ENCODE data around the gene USP8.
"Not testable (repeated sequence)": the region's sequence is repeated elsewhere in the genome, so short reads cannot be mapped to it uniquely, and the experiment has no call there.

USP8 gene

DNA sequence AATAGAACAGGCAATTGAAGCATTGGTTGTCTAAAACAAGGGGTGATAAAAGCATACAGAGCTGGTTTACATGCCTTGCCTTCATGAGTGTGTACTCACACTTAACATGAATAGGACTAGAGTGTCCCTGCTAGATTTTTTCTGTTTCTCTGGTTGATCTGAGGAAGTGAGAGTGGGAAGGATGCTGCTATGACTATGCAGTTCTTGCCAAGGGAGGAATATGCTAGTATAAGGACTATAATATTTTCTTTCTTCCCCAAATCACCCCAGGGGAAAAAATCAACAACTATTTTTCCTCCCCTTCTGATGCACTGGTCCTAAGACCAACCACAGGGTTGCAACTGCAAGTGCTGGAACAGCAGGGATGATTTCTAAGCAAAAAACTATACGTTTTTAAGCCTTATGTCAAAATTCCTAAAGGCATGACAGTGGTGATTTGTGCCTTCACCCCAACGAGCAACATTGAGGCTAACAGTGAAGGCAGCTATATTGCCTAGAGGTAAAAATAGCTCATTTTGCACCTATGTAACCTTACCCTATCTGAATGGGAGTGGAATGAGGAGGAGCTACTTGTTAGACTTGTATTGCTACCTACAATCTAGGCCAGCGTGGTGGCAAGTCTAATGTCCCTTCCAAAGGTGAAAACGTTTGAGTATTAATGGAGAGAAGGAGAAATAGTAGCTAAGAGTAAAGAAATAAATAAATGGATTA is 33.5 kb upstream of the USP8 start:
- no peak overlapping the region for H3K27ac ChIP-seq
- TF ChIP-seq ZFX (IDR thresholded peaks at IDR 0.05; ENCODE audit: borderline replicate concordance) = no peak
- TF ChIP-seq, protein P1, sequence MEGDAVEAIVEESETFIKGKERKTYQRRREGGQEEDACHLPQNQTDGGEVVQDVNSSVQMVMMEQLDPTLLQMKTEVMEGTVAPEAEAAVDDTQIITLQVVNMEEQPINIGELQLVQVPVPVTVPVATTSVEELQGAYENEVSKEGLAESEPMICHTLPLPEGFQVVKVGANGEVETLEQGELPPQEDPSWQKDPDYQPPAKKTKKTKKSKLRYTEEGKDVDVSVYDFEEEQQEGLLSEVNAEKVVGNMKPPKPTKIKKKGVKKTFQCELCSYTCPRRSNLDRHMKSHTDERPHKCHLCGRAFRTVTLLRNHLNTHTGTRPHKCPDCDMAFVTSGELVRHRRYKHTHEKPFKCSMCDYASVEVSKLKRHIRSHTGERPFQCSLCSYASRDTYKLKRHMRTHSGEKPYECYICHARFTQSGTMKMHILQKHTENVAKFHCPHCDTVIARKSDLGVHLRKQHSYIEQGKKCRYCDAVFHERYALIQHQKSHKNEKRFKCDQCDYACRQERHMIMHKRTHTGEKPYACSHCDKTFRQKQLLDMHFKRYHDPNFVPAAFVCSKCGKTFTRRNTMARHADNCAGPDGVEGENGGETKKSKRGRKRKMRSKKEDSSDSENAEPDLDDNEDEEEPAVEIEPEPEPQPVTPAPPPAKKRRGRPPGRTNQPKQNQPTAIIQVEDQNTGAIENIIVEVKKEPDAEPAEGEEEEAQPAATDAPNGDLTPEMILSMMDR (IDR thresholded peaks at IDR 0.05) = no peak

DNA sequence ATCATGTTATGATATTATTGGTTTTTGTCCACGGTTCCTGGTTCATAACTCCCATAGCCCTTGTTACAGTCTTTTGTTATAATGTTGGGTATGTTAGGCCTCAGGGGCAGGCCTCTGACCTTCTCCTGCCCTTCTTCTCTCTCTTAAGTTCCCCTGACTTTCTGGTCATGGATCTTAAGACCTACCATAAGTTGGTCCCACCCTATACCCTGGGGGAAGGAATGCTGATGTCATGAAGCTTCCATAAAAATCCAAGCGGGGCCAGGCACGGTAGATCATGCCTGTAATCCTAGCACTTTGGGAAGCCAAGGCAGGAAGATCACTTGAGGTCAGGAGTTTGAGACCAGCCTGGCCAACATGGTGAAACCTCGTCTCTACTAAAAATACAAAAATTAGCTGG is 32.6 kb upstream of the USP8 start:
- H3K27ac ChIP-seq = not testable (repeated sequence)

DNA sequence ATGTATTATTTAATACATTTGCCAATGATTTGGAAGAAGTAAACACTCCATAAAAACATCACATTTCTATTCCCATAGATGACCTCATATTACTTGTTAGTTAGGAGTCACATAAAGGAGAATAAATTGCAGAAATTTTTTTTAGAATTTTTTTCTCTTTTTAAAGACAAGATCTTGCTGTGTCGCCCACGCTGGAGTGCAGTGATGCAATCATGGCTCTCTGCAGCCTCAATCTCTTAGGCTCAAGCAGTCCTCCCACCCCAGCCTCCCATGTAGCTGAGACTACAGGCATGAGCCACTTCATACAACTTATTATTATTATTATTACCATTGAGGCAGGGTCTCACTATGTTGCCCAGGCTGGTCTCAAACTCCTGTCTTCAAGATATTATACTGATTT is 12.3 kb upstream of the USP8 start:
- TF ChIP-seq ZFX (IDR thresholded peaks at IDR 0.05; ENCODE audit: borderline replicate concordance) = no peak
- TF ChIP-seq, protein P1 (IDR thresholded peaks at IDR 0.05) = no peak
- H3K27ac ChIP-seq = no peak overlapping the region

DNA sequence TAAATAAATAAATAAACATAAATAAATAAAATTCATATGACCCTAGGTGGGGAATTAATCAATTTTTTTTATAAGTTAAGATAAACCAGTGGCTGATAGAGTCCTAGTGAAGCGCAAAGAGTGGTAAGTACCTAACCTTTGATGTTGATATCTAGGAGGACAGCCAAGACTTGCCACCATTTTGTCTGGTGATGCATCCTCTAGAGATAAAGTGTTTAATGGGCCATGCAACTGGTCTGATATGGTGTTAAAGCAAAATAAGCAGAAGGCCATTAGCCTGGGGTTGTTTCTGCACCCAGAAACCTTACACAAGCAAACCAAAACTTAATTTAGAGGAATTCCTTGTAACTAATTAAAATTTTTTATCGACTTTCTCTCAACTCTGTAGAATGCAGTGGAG is 9.6 kb upstream of the USP8 start:
- no peak overlapping the region for H3K27ac ChIP-seq
- TF ChIP-seq ZFX (IDR thresholded peaks at IDR 0.05; ENCODE audit: borderline replicate concordance) = no peak
- TF ChIP-seq, protein P1 (IDR thresholded peaks at IDR 0.05) = no peak

DNA sequence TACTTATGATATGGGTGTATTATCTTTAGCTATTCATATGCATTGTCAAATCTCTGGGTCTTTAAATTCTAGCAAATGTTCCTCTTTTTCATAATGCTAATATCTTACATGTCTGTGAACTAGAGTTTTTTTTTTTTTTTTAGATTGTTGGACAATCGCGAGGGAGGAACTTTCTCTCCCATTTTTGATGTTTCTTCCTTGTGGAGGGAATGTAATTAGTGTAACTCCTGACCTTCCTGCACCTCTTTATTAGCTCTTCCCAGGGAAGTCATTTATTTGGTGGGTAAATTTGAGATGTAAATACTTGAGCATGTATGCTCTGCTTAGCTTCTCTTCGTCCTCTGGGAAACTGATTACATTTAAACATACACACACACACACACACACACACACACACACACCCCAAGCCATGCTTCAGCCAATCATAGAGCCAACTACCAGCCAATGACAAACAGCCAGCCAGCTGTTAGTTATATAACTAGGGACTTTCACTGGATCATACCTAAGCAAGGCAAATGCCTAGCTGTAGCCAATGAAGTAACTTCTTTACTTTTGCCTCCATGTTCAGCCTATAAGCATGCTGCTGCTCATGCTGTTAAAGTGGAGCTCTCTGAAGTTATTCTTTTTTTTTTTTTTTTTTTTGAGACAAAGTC is 8.3 kb upstream of the USP8 start:
- TF ChIP-seq, protein P1 (IDR thresholded peaks at IDR 0.05) = no peak
- TF ChIP-seq ZFX (IDR thresholded peaks at IDR 0.05; ENCODE audit: borderline replicate concordance) = no peak
- H3K27ac ChIP-seq = no peak overlapping the region

DNA sequence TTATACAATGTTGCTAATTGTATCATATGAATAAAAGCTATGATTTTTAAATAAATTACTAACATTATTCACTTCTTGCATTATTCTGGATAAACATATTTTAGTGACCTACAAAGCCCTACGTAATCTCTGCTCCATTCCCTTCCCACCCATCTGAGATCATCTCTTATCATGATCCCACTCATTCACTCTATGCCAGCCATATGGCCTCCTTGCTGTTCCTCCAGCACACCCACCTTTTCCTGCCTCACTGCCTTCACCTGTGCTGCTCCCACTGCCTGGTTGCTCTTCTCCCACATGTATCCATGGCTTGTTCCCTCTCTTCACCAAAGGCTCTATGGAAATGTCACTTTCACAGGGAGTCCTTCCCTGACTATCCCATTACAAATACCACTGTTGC is 7.3 kb upstream of the USP8 start:
- TF ChIP-seq, protein P1 (IDR thresholded peaks at IDR 0.05) = no peak
- no peak for TF ChIP-seq ZFX (IDR thresholded peaks at IDR 0.05; ENCODE audit: borderline replicate concordance)
- no peak overlapping the region for H3K27ac ChIP-seq

DNA sequence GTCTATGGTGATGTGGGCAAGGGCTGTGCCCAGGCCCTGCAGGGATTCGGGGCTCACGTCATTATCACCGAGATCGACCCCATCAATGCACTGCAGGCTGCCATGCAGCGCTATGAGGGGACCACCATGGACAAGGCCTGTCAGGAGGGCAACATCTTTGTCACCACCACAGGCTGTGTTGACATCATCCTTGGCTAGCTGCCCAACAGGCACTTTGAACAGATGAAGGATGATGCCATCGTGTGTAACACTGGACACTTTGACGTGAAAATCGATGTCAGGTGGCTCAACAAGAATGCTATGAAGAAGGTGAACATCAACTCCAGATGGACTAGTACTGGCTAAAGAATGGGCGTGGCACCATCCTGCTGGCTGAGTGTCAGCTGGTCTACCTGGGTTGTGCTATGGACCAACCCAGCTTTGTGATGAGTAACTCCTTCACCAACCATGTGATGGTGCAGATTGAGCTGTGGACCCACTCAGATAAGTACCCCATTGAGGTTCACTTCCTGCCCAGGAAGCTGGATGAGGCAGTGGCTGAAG is 6.1 kb upstream of the USP8 start:
- TF ChIP-seq, protein P1 (IDR thresholded peaks at IDR 0.05) = no peak
- no peak for TF ChIP-seq ZFX (IDR thresholded peaks at IDR 0.05; ENCODE audit: borderline replicate concordance)
- no peak overlapping the region for H3K27ac ChIP-seq

Measured in 22Rv1 (cell line).